GM21447 (cell line): ENCODE measurements around the gene MRPL30.
"Not testable (repeated sequence)": the region's sequence is repeated elsewhere in the genome, so short reads cannot be mapped to it uniquely, and the experiment has no call there.

Experiments
- ATAC-seq: cut with Tn5 transposase; IDR thresholded peaks from one replicate; pipeline ENCODE4 v1.9.1; 2021; ENCODE audit not compliant: unreplicated experiment

Gene MRPL30

DNA sequence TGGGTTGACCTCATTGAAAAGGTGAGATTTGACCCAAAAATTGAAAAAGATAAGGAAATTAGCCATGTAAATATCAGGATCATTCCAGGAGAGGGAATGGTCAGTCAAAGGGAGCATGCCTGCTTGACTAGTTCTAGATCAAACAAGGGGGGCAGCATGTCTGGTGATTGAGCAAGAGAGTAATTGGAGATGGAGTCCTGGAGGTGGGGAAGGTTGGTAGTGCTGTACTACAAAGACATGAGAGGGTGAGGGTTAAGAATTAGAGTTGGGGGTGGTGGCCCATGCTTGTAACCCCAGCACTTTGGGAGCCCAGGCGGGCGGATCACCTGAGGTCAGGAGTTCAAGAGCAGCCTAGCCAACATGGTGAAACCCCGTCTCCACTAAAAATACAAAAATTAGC is 2.0 kb downstream of the MRPL30 start:
- ATAC-seq, result no peak

DNA sequence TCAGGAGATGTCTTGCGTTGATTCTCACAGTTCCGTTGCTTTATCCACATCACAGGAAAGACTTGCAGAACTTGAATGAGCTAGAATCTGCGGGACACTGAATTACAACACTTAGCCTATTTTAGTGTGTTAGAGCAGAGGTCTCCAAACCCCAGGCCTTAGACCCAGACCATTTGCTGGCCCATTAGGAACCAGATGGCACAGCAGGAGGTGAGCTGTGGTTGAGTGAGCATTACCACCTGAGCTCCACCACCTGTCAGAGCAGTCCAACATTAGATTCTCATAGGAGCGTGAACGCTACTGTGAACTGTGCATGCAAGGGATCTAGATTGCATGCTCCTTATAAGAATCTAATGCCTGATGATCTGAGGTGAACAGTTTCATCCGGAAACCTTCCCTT is 3.8 kb downstream of the MRPL30 start:
- no peak for ATAC-seq

DNA sequence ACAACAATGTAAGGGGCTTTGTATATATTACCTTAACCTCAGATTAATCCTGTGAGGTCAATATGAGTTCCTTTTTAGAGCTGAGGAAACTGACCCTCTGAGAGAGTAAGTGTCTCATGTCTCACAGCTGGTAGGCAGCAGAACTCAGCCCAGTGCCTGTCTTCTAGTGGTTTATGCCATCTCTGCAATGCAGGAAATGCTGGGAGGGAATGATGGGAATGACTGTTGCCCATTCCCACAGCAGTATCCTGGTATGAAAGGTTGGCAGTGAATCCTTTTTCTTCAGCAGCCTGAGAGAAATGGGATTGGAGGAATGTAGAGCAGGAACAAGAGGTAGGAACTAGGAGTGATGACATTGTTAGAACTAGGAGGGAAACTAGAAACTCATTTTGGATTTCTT is 6.0 kb downstream of the MRPL30 start:
- no peak for ATAC-seq

DNA sequence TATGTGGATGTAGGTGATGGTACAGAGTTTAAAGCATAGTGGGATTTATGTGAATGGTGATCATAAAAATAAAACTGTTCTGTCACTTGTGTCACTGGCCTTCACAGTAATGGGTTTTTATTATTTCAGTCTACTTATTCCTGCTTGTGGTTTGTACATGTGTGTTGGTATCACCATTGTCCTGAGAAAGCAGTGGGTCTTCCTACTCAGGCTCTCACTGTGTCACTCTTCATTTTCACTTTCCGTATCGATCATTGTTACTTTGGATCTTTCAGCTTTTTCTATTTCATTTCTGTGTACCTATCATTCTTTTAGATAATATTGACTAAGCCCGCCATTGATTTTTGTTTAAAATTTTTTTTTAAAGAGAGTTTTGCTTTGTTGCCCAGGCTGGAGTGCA is 7.4 kb downstream of the MRPL30 start:
- ATAC-seq, result no peak

DNA sequence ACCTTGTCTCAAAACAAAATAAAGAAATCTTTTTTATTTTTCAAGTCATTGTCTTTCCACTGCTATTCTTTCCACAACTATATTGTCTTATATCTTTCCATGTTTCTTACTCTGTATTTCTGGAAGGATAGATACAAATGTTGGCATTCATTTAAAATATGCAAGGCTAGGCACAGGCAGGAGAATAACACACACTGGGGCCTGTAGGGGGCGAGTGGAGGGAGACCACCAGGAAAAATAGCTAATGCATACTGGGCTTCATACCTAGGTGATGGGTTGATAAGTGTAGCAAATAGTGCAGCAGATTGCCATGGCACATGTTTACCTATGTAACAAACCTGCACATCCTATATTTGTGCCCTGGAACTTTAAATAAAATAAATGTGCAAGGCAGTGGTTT is 9.6 kb downstream of the MRPL30 start:
- no peak for ATAC-seq

DNA sequence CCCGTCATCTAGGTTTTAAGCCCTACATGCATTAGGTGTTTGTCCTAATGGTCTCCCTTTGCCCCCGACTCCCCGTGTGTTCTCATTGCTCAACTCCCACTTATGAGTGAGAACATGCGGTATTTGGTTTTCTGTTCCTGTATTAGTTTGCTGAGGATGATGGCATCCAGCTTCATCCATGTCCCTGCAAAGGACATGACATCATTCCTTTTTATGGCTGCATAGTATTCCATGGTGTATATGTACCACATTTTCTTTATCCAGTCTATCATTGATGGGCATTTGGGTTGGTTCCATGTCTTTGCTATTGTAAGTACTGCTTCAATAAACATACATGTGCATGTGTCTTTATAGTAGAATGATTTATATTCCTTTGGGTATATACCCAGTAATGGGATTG is 11.4 kb downstream of the MRPL30 start:
- ATAC-seq, result not testable (repeated sequence)

DNA sequence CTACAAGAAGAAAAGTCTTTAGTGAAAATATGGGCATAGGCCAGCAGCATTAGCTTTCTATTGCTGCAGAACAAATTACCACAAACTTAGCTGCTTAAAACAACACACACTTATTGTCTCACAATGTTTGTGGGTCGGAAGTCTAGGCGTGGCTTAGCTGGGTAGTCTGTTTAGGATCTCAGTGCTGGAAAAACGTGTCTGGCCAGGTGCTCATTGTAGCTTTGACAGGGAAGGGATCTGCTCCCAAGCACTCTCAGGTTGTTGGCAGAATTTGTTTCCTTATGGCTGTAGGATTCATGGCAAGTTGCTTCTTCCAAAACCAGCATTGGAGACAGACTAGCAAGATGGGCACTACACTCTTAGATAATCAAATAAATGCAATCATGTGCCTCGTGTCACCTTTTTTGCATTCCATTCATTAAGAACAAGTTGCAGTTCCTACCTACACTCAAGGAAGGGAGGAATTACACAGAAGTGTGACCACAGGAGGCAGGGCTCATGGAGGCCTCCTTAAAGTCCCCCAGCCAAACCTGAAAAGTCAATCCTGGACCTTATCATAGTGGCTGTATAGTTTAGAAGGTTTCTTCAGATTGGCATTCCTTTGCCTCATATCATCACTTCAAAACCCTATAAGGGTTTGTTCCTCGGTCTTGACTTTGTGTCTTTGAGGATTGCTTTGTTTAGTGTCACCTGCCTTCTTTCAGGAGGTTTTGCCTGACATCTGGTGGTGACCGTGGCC is 17.3 kb downstream of the MRPL30 start:
- ATAC-seq, result no peak

DNA sequence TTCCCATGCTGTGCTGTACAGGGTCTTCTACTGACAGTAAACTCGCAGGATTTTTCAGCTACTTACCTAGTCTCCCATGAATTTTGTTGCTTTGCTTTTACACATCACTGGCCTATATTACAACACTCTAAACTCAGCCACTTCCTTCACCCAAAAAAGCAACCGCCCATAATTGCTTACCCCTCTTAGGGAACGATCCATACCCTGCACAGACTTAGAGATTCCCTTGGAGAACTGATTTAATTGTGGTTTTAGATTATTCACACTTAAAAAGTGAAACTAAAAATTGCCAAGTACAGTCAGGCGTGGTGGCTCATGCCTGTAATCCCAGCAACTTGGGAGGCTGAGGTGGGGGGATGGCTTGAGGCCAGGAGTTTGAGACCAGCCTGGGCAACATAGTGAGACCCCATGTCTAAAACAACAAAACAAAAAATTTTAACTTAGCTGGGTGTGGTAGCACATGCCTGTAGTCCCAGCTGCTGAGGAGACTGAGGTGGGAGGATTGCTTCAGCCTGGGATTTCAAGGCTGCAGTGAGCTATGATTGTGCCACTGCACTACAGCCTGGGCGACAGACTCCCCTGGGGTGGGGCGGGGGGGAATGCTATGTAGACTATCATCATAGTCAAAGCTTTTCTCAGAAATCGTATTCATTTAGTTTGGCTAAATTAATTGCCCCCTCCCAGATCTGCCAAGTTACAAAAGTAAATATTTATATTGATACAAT is 19.3 kb downstream of the MRPL30 start:
- no peak for ATAC-seq

DNA sequence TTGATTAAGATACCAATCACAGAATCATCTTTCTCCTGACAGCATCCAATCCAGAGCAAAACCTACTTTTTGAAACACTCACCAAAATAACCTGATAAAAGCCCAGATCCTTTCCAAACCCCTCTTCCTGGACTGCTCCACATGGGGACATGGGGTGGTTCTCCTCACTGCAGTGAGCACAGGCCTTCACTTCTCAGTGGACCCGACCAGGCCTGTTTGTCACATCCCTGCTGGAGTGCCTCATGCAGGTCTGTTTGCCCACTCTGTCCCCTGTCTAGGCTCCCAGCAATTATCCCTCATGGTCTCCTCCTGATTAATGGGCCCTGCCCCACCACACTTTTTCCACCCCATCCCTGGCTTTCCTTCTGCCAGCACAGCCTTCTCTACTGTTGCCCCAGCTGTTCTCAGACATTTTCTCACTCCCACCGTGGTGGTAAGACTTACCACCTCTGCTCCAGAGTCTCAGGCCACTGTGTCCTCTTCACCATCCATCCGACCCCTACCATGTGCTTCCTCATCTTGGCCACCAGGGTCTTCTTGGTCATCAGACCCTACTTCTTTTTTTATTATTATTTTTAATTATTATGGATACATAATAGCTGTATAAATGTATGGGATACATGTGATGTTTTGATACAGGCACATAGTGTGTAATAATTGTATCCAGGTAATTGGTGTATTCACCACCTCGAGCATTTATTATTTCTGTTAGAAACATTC is 21.1 kb downstream of the MRPL30 start:
- ATAC-seq, result no peak

DNA sequence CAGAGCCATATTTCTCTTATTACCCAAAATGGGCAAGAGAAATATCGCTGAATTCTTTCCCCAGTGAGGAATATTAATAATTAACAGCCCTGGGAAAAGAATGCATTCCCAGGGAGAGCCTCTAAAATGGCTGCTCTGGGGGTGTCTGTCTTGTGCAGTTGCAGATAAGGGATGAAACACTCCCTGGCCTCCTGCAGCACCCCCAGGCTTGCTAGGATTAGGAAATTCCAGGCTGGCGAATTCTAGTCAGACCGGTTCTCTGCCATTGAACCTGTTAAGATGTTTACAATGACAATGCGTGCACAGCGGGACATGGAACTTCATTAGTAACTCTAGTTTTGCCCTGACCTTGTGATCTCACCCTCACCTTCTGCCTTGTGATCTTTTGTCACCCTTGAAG is 24.5 kb downstream of the MRPL30 start:
- no peak for ATAC-seq

DNA sequence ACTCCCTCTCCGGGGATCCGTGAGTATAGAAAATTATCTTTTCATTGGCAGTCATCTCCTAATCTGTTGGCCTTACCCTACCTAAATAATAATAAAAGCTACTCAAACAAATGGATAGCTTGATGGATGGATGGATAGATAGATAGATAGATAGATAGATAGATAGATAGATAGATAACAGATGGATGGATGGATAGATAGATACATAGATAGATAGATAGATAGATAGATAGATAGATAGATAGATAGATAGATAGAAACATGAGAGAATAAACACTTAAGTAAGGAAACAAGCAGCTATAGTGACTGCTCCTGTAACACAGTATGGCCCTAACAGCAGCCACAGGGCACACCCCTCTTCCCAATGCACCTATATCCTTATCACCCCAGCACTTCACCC is 35.1 kb downstream of the MRPL30 start:
- ATAC-seq, result no peak

DNA sequence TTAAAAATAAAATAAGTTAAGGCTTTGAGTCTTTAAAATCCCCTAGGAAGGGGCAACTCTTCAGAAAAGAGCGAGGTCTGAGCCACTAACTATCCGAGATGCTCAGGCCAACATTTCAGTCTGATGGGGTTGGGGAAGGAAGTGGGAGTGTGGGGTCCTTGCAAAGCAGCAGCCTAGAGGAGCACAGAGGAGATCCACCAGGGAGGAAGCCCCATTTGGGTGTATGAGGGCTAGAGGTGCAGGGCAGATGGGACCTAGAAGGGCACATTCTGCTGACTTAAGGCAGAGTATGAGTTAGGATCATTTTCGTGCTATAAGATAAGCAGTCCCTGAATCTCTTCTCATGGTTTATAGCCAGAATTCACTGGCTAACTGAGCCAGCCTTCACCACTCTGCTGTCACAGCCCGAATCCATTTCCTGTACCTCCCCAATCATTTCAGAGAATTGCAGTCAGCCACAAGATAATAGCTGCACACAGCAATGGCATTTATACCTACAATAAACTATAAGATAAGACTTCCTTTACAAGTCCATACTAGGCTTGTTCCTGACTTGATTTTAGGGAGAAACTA is 37.0 kb downstream of the MRPL30 start:
- ATAC-seq, result no peak

DNA sequence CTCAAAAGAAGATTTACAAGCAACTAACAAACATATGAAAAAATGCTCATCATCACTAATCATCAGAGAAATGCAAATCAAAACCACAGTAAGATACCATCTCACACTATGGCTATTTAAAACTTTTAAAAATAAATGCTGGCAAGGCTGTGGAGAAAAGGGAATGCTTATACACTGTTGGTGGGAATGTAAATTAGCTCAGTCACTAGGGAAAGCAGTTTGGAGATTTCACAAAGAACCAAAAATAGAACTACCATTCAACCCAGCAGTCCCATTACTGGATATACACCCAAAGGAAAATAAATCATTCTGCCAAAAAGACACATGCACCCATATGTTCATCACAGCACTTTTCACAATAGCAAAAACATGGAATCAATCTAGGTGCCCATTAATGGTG is 52.2 kb downstream of the MRPL30 start:
- not testable (repeated sequence) for ATAC-seq

DNA sequence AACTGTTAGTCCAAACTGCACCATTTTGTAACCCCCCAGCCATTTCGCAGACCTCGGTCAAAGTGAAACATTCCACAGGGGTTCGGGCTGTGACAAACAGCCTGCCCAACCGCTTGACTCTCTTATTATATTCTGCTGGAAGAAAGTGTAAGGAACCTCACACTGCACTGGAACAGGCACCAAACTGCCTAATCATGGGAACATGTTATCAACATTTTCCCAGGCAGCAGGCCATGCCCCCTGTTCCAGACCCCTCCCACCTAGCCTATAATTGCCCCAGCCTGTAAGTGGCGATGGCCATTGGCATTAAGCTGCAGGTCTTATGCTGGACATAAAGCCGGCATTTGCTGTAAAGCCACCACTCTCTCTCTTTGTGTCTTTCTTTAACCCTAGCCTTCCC is 57.6 kb downstream of the MRPL30 start:
- no peak for ATAC-seq

DNA sequence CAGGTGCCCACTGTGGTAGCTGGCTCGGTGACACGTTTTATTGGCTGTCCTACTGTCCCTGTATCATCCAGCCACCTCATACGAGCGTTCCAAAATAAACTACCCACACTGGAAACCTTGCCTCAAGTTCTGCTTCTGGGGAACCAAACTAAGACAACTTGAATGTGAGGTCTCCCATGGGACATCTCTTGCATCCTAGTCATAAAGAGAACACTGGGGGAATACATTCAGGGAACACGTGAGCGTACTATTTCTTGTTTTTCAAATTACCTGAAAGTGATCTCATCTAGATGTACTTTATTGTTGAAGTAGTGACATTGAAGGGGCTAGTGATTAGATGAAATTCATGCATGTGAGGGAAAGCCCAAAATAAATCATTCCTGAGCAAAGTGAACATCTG is 59.4 kb downstream of the MRPL30 start:
- ATAC-seq, result no peak

DNA sequence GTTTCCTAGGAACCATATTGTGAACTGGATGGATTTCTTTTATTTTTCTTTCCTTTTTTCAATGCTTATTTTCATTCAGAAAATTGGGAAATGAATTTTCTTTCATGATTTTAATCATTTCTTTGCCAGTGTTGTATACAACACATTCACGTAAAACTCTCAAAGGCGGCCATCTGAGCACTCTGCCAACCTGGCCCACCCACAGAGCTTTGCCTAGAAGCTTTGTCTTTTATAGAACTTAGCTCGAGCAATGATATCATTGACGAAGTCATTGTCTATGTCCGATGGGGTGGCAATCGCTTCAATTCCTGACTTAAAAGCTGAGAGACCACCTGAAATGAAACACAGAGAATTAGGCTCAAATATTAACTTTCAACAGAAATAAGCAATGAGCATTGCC is 61.2 kb downstream of the MRPL30 start:
- ATAC-seq, result no peak
